NT2/D1 (cell line): ENCODE results near the gene TIGD4.
A peak's percentile ranks its signal among the peaks of the same experiment; 100 is the strongest.
"Not testable (repeated sequence)": the region's sequence is repeated elsewhere in the genome, so short reads cannot be mapped to it uniquely, and the experiment has no call there.

Experiments used
- DNase-seq: peaks from one replicate; pipeline ENCODE4 v3.0.0-alpha.2; 2011; ENCODE audit warnings: low read depth, low spot score
- H3K27me3 ChIP-seq: 2 replicates; pipeline ENCODE4 v1.6.0; 2011; ENCODE audit warnings: mild to moderate bottlenecking; ENCODE audit not compliant: insufficient read length, insufficient read depth
- H3K36me3 ChIP-seq: 2 replicates; pipeline ENCODE4 v1.6.1; 2011; ENCODE audit warnings: mild to moderate bottlenecking, low read length, mixed read lengths; ENCODE audit not compliant: insufficient read depth, insufficient read length
- H3K4me1 ChIP-seq: 2 replicates; pipeline ENCODE4 v1.5.1; 2011; ENCODE audit not compliant: insufficient read depth, insufficient read length
- H3K4me3 ChIP-seq: 2 replicates; pipeline ENCODE4 v1.5.1; 2011; ENCODE audit warnings: low read depth; ENCODE audit not compliant: insufficient read length
- H3K9ac ChIP-seq: 2 replicates; pipeline ENCODE4 v1.6.0; 2011; ENCODE audit warnings: low read depth; ENCODE audit not compliant: insufficient read length
- H3K9me3 ChIP-seq: 2 replicates; pipeline ENCODE4 v1.5.1; 2011; ENCODE audit warnings: mild to moderate bottlenecking, low read length; ENCODE audit not compliant: insufficient read depth
- SUZ12 ChIP-seq: IDR thresholded peaks from 2 replicates; pipeline ENCODE4 v1.6.1; 2011; ENCODE audit not compliant: insufficient read length, insufficient read depth; ENCODE audit errors: extremely low read depth
- YY1 ChIP-seq: IDR thresholded peaks from 2 replicates; pipeline ENCODE4 v1.6.1; 2011; ENCODE audit not compliant: insufficient read length, insufficient read depth
- ZNF274 ChIP-seq: IDR thresholded peaks from 2 replicates; pipeline ENCODE4 v1.6.1; 2011; ENCODE audit warnings: mild to moderate bottlenecking, low read depth, low read length

TIGD4 gene

DNA sequence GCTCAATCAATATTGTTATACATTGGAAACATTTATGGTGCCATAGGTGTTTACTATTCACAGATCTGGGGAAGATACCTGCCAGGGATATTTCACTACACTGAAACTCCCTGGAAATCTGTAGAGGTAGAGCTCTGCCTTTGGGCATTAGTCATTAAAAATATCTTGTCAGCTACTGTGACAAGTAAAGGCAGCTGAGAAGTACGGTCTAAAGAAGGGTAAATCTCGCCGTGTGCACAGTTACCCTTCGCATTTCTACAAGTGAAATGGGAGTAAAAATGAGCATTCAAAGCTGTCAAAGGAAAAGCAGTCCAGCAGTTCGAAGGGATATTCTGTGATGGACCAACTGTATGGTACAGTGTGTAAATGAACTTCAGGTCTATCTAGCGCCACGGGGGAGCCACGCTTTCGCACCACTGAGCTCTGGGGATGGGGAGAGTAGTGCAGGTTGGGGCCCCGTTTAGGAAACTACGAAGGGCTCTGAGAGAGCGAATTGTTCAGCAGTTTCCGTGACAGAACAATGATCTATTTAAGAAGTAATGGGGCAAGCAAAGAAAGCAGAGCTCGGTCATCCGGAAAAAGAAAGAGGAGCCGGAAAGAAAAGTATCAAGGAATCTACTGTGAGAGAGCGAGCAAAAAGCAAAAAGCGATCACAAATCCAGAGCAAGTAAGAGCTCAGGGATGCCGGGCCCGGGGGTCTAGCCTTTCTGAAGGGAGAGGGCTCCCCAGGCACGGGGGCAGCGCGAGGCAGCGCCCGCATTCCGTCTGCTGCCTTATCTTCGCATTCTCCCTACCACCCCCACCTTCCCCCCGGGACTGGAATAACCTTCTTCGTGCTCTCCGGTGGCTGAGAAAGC lies 646 bp downstream of the TIGD4 start:
- no peaks in the 10 kb centered on the region for H3K36me3 ChIP-seq
- peak overlapping the region; percentile 91 for H3K9ac ChIP-seq
- no peak for DNase-seq
- H3K27me3 ChIP-seq = no peaks in the 10 kb centered on the region
- no peaks in the 10 kb centered on the region for H3K4me1 ChIP-seq
- no peaks in the 10 kb centered on the region for H3K9me3 ChIP-seq
- TF ChIP-seq SUZ12 = no peak
- TF ChIP-seq ZNF274 = no peak
- no peak for TF ChIP-seq YY1
- H3K4me3 ChIP-seq = peak overlapping the region; percentile 90

DNA sequence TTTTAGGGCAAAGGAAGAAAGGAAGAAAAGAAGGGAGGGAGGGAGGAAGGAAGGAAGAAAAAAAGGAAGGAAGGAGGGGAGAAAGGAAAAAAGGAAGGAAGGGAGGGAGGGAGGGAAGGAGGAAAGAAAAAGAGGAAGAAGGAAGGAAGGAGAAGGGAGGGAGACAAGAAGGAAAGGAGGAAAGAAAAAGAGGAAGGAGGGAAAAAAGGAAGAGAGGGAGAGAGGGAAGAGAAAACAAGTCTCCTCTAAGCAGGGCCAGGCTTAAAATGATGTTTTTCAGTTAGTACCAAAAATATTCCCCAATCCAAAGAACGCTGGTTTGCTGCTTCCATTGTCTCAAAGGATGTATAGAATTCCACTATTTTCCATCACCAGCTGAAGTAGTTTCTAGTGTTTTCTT lies 2.0 kb downstream of the TIGD4 start:
- H3K36me3 ChIP-seq = no peaks in the 10 kb centered on the region
- H3K4me3 ChIP-seq = no peak overlapping the region
- H3K4me1 ChIP-seq = no peaks in the 10 kb centered on the region
- no peak for DNase-seq
- no peak for TF ChIP-seq ZNF274
- TF ChIP-seq YY1 = no peak
- no peak for TF ChIP-seq SUZ12
- no peaks in the 10 kb centered on the region for H3K9me3 ChIP-seq
- H3K27me3 ChIP-seq = no peaks in the 10 kb centered on the region
- H3K9ac ChIP-seq = no peak overlapping the region

DNA sequence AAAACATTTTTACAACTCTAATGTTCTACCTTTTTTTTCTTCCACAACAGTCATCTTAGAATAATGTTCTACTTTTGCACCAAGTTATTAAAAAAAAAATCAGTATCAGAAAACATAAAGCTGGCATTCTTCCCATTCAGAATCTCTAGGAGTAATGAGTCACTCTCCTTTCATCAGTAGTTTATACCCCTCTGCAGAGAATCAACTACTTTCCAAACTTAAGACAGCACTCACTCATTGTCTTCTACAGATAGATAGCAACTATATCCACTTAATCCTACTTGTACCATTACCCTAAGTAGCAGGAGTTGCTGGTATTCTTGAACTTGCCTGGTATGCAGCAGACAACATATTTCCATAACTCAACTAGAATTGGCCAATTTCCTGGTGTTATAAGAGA lies 3.2 kb downstream of the TIGD4 start:
- no peaks in the 10 kb centered on the region for H3K4me1 ChIP-seq
- no peak overlapping the region for H3K9ac ChIP-seq
- no peaks in the 10 kb centered on the region for H3K36me3 ChIP-seq
- TF ChIP-seq YY1 (no peak), SUZ12 (no peak), ZNF274 (no peak)
- H3K9me3 ChIP-seq = no peaks in the 10 kb centered on the region
- no peak for DNase-seq
- H3K27me3 ChIP-seq = no peaks in the 10 kb centered on the region
- H3K4me3 ChIP-seq = no peak overlapping the region

DNA sequence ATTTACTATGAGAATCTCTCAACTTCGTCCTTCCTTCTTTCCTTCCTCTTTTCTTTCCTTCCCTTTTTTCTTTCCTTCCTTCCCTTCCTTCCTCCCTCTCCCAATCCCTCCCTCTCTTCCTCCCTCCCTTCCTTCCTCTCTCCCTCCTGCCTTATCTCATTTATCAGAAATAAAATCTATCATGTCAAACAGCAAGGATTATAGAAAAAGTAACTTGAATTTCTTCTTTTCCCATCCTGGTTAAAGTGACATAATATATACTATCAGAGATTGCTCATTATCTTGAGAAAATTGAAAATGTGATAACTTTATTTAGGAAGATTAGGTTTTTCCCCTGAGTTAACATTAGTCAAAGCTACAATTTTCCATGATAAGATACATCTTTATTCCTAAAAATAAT lies 5.6 kb downstream of the TIGD4 start:
- no peaks in the 10 kb centered on the region for H3K36me3 ChIP-seq
- H3K27me3 ChIP-seq = no peaks in the 10 kb centered on the region
- no peaks in the 10 kb centered on the region for H3K4me1 ChIP-seq
- no peak overlapping the region for H3K4me3 ChIP-seq
- H3K9ac ChIP-seq = no peak overlapping the region
- no peak for TF ChIP-seq YY1
- TF ChIP-seq ZNF274 = no peak
- TF ChIP-seq SUZ12 = no peak
- no peak for DNase-seq
- no peaks in the 10 kb centered on the region for H3K9me3 ChIP-seq

DNA sequence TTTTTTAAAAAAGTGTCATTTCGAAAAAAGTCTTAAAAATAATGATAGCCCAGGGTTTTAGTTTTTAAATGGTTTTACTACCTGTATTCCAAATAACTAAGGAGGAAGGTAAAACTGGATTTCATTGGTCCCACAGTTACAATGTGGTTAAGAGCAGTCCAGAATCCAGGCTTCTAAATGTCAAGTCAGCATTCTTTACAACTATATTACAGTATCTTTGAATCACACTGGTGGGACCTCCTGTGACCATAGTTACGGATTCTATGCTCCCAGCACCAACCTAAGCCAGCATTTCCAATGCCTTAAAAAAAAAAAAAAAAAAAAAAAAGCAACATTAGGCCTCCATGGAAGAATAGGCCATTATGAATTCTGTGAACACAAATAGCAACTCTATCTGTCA lies 6.2 kb downstream of the TIGD4 start:
- no peak overlapping the region for H3K4me3 ChIP-seq
- no peaks in the 10 kb centered on the region for H3K4me1 ChIP-seq

DNA sequence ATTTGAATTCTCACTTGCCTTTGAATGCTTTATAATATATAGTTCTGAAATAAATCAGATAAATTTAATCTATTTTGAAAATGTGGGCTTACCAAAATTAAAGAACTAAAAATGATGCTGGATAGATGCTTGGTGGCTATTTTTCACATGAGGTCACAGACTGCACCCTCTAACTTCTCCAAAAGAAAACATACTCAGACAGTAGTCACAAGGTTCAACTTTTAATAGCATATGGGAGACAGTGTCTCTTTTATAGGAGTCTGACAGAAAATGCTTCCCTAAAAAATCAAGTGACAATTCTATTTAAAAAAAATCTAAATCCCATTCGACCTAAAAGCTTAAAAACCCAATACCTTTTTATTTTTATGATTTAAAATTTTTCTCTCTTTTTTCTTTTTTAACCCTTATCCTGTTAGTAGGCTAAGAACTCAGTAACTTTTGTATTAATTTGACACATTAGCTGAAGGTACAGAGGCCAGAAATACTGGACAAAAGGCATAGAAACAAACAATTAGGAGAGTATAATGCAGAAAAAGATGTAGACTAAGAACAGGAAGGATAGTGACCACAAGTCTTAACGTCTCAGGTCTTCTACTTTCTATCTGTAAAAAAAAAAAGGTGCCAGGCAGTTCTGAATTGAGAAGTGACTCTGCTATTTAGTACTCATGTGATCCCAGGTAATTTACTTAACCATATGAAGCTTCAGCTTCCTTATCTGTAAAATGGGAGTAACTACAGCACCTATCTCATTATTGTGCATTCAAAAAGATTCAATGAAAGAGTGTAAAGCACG lies 7.6 kb downstream of the TIGD4 start:
- Histone ChIP-seq H3K4me1 (no peaks in the 10 kb centered on the region), H3K27me3 (no peaks in the 10 kb centered on the region), H3K9me3 (no peaks in the 10 kb centered on the region), H3K4me3 (no peak overlapping the region), H3K36me3 (no peaks in the 10 kb centered on the region), H3K9ac (no peak overlapping the region)
- DNase-seq = no peak
- TF ChIP-seq ZNF274 (no peak), YY1 (no peak), SUZ12 (no peak)

More for the DNA sequence above, 6.2 kb downstream of the TIGD4 start:
- TF ChIP-seq ZNF274 (no peak), SUZ12 (no peak), YY1 (no peak)
- H3K9ac ChIP-seq = no peak overlapping the region
- no peaks in the 10 kb centered on the region for H3K9me3 ChIP-seq
- DNase-seq = no peak
- H3K36me3 ChIP-seq = no peaks in the 10 kb centered on the region
- H3K27me3 ChIP-seq = no peaks in the 10 kb centered on the region

DNA sequence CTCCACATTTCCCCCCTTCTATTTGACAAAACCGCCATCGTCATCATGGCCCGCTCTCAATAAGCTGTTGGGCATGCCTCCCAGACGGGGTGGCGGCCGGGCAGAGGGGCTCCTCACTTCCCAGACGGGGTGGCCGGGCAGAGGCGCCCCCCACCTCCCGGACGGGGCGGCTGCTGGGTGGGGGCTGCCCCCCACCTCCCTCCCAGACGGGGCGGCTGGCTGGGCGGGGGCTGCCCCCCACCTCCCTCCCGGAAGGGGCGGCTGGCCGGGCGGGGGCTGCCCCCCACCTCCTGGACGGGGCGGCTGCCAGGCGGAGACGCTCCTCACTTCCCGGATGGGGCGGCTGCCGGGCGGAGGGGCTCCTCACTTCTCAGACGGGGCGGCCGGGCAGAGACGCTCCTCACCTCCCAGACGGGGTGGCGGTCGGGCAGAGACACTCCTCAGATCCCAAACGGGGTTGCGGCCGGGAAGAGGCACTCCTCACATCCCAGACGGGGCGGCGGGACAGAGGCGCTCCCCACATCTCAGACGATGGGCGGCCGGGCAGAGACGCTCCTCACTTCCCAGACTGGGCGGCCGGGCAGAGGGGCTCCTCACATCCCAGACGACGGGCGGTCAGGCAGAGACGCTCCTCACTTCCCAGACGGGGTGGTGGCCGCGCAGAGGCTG lies 14.3 kb downstream of the TIGD4 start:
- H3K9ac ChIP-seq, H3K27me3 ChIP-seq, H3K9me3 ChIP-seq, H3K4me3 ChIP-seq, DNase-seq, H3K36me3 ChIP-seq, H3K4me1 ChIP-seq: not testable (repeated sequence)
